Tibial artery (tissue), 4 donors: ENCODE results near the gene FRMD4A.
A peak's percentile ranks its signal among the peaks of the same experiment; 100 is the strongest.

Experiments
- DNase-seq, 2 donors: peaks; one replicate each; pipeline ENCODE4 v3.0.0-alpha.2; 2019
- H3K27ac ChIP-seq, 2 donors: fragments of 200-600 bp; sonication (generic) in 1 of 2; 1 replicate in 1 of 2; 2 replicates in 1 of 2; pipeline ENCODE4 v1.5.1; 2018 to 2019; ENCODE audit warnings: mild to moderate bottlenecking in 1 of 2
- H3K27me3 ChIP-seq, 2 donors: fragments of 200-600 bp; sonication (generic) in 1 of 2; one replicate each; pipeline versions ENCODE4 v1.5.1 to v1.6.0; 2016 to 2019
- H3K36me3 ChIP-seq, 3 donors: fragments of 200-600 bp; sonication (generic) in 2 of 3; one replicate each; pipeline ENCODE4 v1.5.1; 2016 to 2019; ENCODE audit warnings: mild to moderate bottlenecking in 2 of 3
- H3K4me1 ChIP-seq, 4 donors: fragments of 200-600 bp; sonication (generic) in 2 of 4; 1 replicate in 3 of 4; 2 replicates in 1 of 4; pipeline ENCODE4 v1.5.1; 2016 to 2019
- H3K4me3 ChIP-seq, 2 donors: fragments of 200-600 bp; sonication (generic) in 1 of 2; 1 replicate in 1 of 2; 2 replicates in 1 of 2; pipeline ENCODE4 v1.5.1; 2018 to 2019; ENCODE audit warnings: mild to moderate bottlenecking in 2 of 2
- H3K9me3 ChIP-seq, 3 donors: fragments of 200-600 bp; sonication (generic) in 1 of 3; one replicate each; pipeline ENCODE4 v1.5.1; 2016 to 2019
- CTCF ChIP-seq, 2 experiments: fragments of 200-600 bp in 1 of 2; fragments of 450-650 bp in 1 of 2; IDR thresholded peaks; one replicate each; pipeline ENCODE4 v1.5.1; 2017 to 2019; ENCODE audit warnings: antibody characterized with exemption in 2 of 2, mild to moderate bottlenecking in 1 of 2, moderate library complexity in 1 of 2
- intact Hi-C: fragments of 100-400 bp; cut with DNase I; formaldehyde crosslinking; loops from one replicate; pipeline ENCODE4 v1.15.0; 2023; ENCODE audit warnings: low total_unique reads

FRMD4A gene

GRCh38 chr10:14086596-14086995, 244.1 kb downstream of the FRMD4A start:
- Histone ChIP-seq H3K9me3 (no peaks in the 10 kb centered on the region), H3K4me1 (peaks cover 0 to 10% (median 3%) of the 10 kb centered on the region in 4 donors), H3K36me3 (no peaks in the 10 kb centered on the region), H3K27ac (no peak overlapping the region), H3K4me3 (no peak overlapping the region), H3K27me3 (no peaks in the 10 kb centered on the region)
- intact Hi-C loops, result no loop called here
- no peak for DNase-seq
- TF ChIP-seq CTCF (IDR thresholded peaks at IDR 0.05), result no peak

DNA sequence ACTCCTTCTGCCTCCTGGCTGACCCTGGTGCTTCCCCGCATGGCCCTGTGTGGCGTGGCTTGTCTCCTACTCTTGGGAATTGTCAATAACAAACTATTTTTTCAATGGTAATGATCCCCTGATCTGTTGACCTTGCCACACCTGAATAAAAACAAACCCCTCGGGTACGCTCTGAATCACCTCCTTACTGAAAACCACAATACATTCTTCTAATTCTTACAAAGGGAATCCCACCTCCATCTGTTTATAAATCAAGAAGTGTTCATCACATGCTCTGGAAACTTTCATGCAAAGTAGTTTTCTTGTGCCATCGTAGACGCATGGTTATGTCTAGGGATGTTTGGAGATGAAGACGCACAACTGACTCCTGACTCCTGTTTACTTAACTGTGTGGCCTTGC, 245.8 kb downstream of the FRMD4A start:
- peaks cover 0 to 10% (median 3%) of the 10 kb centered on the region in 4 donors for H3K4me1 ChIP-seq
- H3K36me3 ChIP-seq, result no peaks in the 10 kb centered on the region
- intact Hi-C loops, result no loop called here
- no peaks in the 10 kb centered on the region for H3K27me3 ChIP-seq
- DNase-seq, result no peak
- H3K4me3 ChIP-seq, result no peak overlapping the region
- TF ChIP-seq CTCF (IDR thresholded peaks at IDR 0.05), result no peak
- H3K9me3 ChIP-seq, result no peaks in the 10 kb centered on the region
- H3K27ac ChIP-seq, result no peak overlapping the region

- no peak overlapping the region for H3K27ac ChIP-seq
- no peak for DNase-seq
- H3K4me1 ChIP-seq, result no peaks in the 10 kb centered on the region
- no peaks in the 10 kb centered on the region for H3K36me3 ChIP-seq
- H3K4me3 ChIP-seq, result no peak overlapping the region
- peaks cover 0 to 2% (median 0%) of the 10 kb centered on the region in 3 donors for H3K9me3 ChIP-seq
- TF ChIP-seq CTCF (IDR thresholded peaks at IDR 0.05), result no peak
- intact Hi-C loops, result no loop called here
- H3K27me3 ChIP-seq, result no peaks in the 10 kb centered on the region
These were observed 249.9 kb downstream of the FRMD4A start for GRCh38 chr10:14080795-14081194.

GRCh38 chr10:14077430-14077829, 253.3 kb downstream of the FRMD4A start:
- Histone ChIP-seq H3K27me3 (no peaks in the 10 kb centered on the region), H3K27ac (no peak overlapping the region), H3K9me3 (peaks cover 0 to 2% (median 0%) of the 10 kb centered on the region in 3 donors), H3K36me3 (no peaks in the 10 kb centered on the region), H3K4me1 (peaks cover 0 to 14% (median 11%) of the 10 kb centered on the region in 4 donors), H3K4me3 (no peak overlapping the region)
- intact Hi-C loops, result no loop called here
- DNase-seq, result no peak
- TF ChIP-seq CTCF (IDR thresholded peaks at IDR 0.05), result no peak

GRCh38 chr10:14074062-14074884, 256.5 kb downstream of the FRMD4A start:
- Histone ChIP-seq H3K27ac (no peak overlapping the region), H3K36me3 (no peaks in the 10 kb centered on the region), H3K9me3 (peaks cover 0 to 2% (median 0%) of the 10 kb centered on the region in 3 donors), H3K27me3 (no peaks in the 10 kb centered on the region), H3K4me1 (peaks cover 0 to 14% (median 11%) of the 10 kb centered on the region in 4 donors), H3K4me3 (peak overlapping the region; percentile 13 to 18)
- TF ChIP-seq CTCF (IDR thresholded peaks at IDR 0.05), result no peak
- DNase-seq, result peak; percentile 90 to 93
- intact Hi-C loops, result no loop called here
